GM21825 (cell line): Measurements from ENCODE around the gene FCGR3A.
"Not testable (repeated sequence)": the region's sequence is repeated elsewhere in the genome, so short reads cannot be mapped to it uniquely, and the experiment has no call there.

Source experiments
- ATAC-seq: cut with Tn5 transposase; IDR thresholded peaks from one replicate; pipeline ENCODE4 v1.9.1; 2021; ENCODE audit warnings: mild to moderate bottlenecking, moderate library complexity; ENCODE audit not compliant: unreplicated experiment

The FCGR3A gene

GRCh38 chr1:161549652-161550051 is at the start of gene FCGR3A:
Gene FCGR3A, minus strand, starts transcription at chr1:161549818. Its CDS starts 82 bp downstream, at chr1:161549736.
- no peak for ATAC-seq

- not testable (repeated sequence) for ATAC-seq
Observed at GRCh38 chr1:161597077-161597476, 47.5 kb upstream of the FCGR3A start.

- not testable (repeated sequence) for ATAC-seq
Observed at GRCh38 chr1:161595583-161595982, 46.0 kb upstream of the FCGR3A start.

- not testable (repeated sequence) for ATAC-seq
Observed at GRCh38 chr1:161595173-161595572, 45.6 kb upstream of the FCGR3A start.

DNA sequence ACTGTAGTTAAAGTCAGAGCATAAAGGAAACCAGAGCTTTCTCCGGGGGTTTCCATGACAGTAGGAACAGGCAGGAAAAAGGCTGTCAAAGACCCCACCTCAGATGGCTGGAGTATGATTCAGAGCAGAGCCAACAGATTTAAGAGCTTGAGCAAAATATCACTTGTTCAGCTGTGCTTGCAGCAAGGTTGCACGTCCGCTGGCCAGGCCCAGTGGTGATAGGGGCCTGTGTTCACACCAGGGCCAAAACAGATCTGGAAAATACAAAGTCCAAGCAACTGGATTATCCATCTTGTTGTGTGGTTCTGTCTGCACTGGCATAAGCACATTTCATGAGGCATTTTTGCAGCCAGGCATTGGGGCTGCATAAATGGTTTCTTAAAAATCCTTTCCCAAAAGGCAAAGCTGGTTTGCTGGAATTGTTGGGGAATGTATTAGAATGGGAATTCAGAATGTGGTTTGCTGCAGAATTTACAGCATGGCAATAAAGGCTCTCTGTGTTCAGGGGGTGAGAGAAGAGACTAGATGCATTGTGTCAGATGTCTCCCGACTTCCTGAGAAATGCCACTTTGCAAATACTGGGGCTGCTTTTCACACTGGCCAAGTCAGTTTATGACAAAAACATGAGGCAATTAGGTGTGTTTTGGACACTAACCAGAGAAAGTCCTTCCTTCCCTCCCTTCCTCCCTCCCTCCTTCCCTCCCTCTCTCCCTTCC is 44.8 kb upstream of the FCGR3A start:
- not testable (repeated sequence) for ATAC-seq

DNA sequence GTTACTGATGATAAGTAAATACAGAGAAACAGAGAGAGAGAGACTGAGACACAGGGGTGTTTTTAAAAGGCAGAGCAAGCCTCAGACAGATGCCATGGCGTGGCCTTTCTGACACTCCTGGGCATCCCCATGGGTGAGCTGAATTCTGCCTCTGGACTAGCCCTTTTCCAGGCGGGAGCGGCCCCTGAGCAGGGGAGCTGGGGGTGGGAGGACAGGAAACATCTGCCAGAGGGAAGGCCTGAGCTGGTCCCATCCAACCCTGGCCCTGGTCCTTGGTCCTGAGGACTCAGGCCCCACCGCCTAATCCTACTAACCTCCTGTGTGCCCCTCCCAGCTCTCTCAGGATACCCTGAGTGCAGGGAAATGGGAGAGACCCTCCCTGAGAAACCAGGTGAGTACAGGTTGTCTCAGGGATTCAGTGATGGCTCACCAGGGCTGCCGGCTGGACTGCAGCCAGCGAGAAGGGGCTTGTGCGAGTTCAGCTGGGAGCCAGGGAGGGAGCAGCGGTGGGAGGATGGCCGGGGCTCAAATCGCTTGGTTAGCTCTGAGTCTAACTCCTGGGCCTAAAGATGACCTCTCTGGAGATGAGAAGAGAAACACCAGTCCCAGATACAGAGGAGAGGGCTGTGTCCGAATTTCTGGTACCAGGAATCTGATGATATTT is 43.6 kb upstream of the FCGR3A start:
- ATAC-seq = not testable (repeated sequence)

DNA sequence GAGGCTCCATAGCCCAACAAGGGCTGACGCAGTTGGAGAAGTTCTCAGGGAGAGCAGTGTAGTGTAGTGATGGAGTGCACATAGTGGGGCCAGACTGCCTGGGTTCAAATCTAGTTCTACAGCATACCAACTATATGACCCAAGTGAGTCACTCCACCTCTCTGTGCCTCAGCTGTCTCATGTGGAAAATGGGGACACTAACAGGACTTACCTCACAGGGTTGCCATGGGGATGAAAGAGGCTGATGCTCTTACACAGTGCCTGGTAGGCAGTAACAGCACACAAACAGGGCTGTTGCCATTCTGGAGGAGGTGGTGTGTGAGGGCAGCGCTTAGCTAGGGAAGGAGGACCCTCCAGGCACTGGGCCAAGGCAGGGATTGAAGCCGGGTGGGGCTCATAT is 43.0 kb upstream of the FCGR3A start:
- ATAC-seq = not testable (repeated sequence)

GRCh38 chr1:161589920-161590319 is 40.3 kb upstream of the FCGR3A start:
- ATAC-seq = not testable (repeated sequence)

DNA sequence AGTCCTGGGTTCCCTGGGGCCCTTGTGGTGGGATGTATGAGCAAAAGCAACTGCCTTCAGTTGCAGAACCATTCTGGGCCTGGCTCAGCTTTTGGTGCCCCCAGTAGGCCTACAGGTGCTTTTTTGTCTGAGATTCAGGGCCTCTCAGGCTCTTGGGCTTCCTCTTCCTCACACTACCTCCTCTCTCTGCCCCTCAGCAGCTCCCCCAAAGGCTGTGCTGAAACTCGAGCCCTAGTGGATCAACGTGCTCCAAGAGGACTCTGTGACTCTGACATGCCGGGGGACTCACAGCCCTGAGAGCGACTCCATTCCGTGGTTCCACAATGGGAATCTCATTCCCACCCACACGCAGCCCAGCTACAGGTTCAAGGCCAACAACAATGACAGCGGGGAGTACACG is 39.7 kb upstream of the FCGR3A start:
- ATAC-seq = not testable (repeated sequence)

- ATAC-seq = not testable (repeated sequence)
Observed at GRCh38 chr1:161588596-161588995, 39.0 kb upstream of the FCGR3A start.

DNA sequence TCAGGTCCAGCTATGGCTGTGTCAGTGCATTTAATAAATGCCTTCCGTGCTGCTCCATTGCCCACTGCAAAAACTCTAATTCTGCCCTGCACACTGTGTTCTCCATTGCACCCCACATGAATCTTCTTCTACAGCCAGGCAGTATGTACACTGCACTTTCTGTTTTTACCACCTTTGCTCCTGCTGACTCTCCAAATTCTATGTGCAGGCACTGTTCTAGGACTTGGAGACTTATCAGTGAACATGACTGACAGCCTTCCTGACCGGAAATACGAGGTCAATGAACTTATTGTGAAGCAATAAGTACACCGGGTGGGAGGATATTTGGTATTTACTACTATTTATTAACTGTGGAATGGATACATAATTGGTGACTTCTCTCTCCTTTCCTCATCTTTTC is 33.3 kb upstream of the FCGR3A start:
- ATAC-seq = not testable (repeated sequence)

DNA sequence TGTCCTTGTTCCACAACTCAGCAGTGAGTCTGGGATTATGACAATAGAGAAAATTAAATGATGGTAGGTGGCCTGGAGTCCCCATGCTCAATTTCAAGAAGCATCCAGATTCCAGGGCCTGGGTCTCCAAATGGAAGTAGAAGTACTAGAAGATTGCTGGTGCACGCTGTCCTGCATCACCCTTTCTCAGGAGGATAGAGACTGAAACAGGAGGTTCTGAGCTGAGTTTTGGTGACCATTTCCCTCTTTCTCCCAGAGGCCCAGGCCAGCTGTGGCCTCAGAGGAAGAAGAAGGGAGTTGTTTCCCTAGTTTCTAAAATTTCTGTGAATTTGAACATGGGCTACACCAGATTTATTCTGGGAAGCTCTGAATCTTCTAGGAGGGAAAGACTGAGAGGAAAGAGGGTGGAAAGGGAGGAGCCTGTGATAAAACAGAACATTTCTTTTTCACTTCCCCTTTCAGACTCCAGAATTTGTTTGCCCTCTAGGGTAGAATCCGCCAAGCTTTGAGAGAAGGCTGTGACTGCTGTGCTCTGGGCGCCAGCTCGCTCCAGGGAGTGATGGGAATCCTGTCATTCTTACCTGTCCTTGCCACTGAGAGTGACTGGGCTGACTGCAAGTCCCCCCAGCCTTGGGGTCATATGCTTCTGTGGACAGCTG is 31.4 kb upstream of the FCGR3A start:
- peak; percentile 70 for ATAC-seq

- ATAC-seq = not testable (repeated sequence)
Observed at GRCh38 chr1:161579856-161580507, 30.4 kb upstream of the FCGR3A start.

GRCh38 chr1:161576676-161577075 is 27.1 kb upstream of the FCGR3A start:
- ATAC-seq = not testable (repeated sequence)

- not testable (repeated sequence) for ATAC-seq
Observed at GRCh38 chr1:161571703-161572102, 22.1 kb upstream of the FCGR3A start.

DNA sequence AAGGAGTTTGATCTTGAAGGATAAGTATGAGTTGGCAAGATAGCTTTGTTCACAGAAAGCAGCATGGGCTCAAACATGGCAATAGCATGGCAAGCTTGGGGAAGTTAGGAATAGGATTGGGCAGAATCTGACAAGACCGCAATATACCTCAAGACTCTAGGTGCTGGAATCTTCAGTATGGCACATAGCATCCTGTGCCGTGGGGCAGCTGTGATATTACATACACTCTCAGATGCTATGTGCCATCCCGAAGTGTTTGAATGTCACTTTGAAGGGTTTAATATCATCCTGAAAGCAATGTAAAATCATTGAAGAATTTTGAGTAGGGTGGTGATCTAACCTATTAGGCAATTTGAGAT is 17.0 kb upstream of the FCGR3A start:
- ATAC-seq = not testable (repeated sequence)

DNA sequence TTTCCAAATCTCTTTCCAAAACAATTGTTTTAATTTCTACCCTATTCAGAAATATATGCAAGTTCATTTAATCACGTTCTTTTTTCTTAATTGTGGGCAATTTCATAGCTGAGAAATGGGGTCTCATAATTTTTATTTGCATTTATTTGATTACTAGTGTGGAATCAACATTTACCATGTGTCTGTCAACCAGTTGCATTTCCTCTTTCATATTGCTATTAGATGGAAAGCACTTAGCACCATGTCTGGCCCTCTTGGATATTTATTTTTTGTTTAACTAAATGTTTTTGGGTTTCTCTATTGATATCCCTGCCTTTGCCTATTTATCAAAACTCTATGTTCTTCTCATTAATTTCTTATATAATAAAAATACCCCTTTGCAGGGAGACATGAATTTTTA is 13.9 kb upstream of the FCGR3A start:
- not testable (repeated sequence) for ATAC-seq

GRCh38 chr1:161562441-161562840 is 12.8 kb upstream of the FCGR3A start:
- ATAC-seq = not testable (repeated sequence)

GRCh38 chr1:161560960-161561715 is 11.5 kb upstream of the FCGR3A start:
- not testable (repeated sequence) for ATAC-seq
